SK-N-MC (cell line): ENCODE data around the gene ABCC6.

ENCODE experiments used
- EZH2 ChIP-seq: fragments of 200-600 bp; sonication (generic); IDR thresholded peaks from one replicate; pipeline ENCODE4 v1.6.1; 2017; ENCODE audit warnings: antibody characterized with exemption
- FOXP2 ChIP-seq: optimal IDR thresholded peaks from 2 replicates; pipeline ENCODE3; 2011; ENCODE audit warnings: mild to moderate bottlenecking, moderate library complexity; ENCODE audit not compliant: insufficient read depth; ENCODE audit errors: extremely low read length, control extremely low read depth
- POLR2AphosphoS5 ChIP-seq: IDR thresholded peaks from 2 replicates; pipeline ENCODE4 v1.6.1; 2012; ENCODE audit warnings: mild to moderate bottlenecking, low read depth, low read length, borderline replicate concordance

- no peak for TF ChIP-seq EZH2
- no peak for TF ChIP-seq FOXP2
- no peak for TF ChIP-seq POLR2AphosphoS5
Measured at GRCh38 chr16:16176328-16176727, 47.0 kb downstream of the ABCC6 start.
